ENCODE results near the gene PRELID3B.
A peak's percentile ranks its signal among the peaks of the same experiment; 100 is the strongest.

DNA sequence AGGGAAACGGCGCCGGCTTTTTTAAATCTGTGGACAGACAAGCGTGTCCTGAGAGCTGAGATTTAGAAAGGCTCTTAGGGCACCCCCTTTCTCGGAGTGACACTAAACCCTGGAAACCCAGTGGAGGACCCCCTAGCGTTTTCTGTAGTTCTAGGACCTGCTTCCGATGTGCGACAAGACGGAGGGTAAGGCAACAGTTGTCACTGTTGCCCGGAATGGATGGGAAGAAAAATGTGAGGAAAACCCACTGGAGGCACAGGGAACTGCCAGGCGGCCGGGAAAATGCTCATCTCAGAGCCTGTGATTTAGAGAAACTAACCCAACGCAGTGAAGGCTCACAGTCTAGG lies 9.9 kb downstream of the PRELID3B start:
- TF ChIP-seq POLR2A (IDR thresholded peaks at IDR 0.05) (no peak), CTCF (IDR thresholded peaks at IDR 0.05) (peak in 2 of 5 experiments; percentile 31 to 39)
